ENCODE data around the gene CERS1. TPM values are rescaled to one million over a fixed set of nuclear protein-coding genes. Genes with fewer than 3 reads are reported as not detected.
"Not testable (repeated sequence)": the region's sequence is repeated elsewhere in the genome, so short reads cannot be mapped to it uniquely, and the experiment has no call there.

CERS1 gene
- total RNA-seq, 1 experiment from 2014 or later = 11.4 TPM

DNA sequence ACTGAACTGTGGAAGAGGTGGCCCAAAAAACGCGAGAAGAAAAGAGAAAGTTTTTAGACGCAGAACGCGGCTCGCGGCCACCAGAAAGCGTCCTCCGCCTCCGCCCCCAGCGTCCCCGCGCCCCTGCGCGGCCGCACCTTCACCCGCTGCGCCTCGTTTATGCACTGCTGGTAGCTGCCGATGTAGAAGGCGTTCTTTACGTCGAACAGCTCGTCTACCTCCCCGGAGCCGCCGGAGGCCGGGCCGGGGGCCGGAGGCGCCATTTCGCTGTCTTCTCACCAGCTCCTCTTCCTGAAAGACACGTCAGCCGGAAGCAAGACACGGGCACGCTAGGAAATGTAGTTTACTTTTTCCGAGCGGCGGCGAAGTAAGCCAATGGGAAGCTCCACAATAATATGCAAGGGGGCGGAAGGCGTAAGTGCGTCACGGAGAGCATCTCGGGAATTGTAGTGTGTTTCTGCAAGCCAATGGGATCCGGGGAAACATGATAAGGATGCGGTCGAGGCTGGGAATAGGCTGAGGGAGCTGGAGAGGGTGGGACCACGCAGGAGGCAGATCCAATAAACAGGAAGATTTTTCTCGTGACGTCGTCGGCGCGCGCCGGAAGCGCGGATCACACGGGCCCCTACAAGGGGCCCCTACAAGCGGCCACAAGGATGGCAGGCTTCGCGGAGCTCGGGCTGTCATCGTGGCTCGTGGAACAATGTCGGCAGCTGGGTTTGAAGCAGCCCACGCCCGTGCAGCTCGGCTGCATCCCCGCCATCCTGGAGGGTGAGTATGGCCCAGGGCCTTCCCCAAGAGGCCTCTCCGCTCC, 23.3 kb upstream of the CERS1 start, which contains the start of the genes COPE and DDX49:
Gene COPE (minus strand): TSS at position 302 of the 814 bp plus-strand sequence. CDS start 39 bp downstream, at position 263.
Gene DDX49 (plus strand): TSS at position 630 of the 814 bp plus-strand sequence. CDS start 27 bp downstream, at position 657.
- BruUV-seq (replicated peaks) = no TSS peak
- TF ChIP-seq, protein P1, sequence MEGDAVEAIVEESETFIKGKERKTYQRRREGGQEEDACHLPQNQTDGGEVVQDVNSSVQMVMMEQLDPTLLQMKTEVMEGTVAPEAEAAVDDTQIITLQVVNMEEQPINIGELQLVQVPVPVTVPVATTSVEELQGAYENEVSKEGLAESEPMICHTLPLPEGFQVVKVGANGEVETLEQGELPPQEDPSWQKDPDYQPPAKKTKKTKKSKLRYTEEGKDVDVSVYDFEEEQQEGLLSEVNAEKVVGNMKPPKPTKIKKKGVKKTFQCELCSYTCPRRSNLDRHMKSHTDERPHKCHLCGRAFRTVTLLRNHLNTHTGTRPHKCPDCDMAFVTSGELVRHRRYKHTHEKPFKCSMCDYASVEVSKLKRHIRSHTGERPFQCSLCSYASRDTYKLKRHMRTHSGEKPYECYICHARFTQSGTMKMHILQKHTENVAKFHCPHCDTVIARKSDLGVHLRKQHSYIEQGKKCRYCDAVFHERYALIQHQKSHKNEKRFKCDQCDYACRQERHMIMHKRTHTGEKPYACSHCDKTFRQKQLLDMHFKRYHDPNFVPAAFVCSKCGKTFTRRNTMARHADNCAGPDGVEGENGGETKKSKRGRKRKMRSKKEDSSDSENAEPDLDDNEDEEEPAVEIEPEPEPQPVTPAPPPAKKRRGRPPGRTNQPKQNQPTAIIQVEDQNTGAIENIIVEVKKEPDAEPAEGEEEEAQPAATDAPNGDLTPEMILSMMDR (conservative IDR thresholded peaks at IDR 0.05; ENCODE audit: low read depth, low read length) = no peak
- no peak for TF ChIP-seq EZH2 (IDR thresholded peaks at IDR 0.05; ENCODE audit: borderline replicate concordance, low read depth, low read length, poor library complexity, severe bottlenecking)
- H3K27me3 ChIP-seq (replicated peaks; ENCODE audit: insufficient read depth, low read depth, low read length, poor library complexity) = no peaks in the 10 kb centered on the region
- peak within 1 kb of the TSS; percentile 77 for H3K4me3 ChIP-seq (ENCODE audit: low read depth, low read length, poor library complexity, severe bottlenecking)
- H3K4me1 ChIP-seq (ENCODE audit: insufficient read depth, low read length, poor library complexity, severe bottlenecking) = peaks cover 6% of the 10 kb centered on the region
- POLR2A ChIA-PET (ENCODE audit: low non-redundant PET) = interaction anchor here (0.7 kb wide), 2 partner anchors 457 to 1843 kb away, joined by 3 to 4 read pairs; no protein-coding TSS in a partner anchor
- peak within 1 kb of the TSS; percentile 89 for H3K27ac ChIP-seq (ENCODE audit: low read depth, low read length, poor library complexity, severe bottlenecking)
- H3K9me3 ChIP-seq (ENCODE audit: low read depth, low read length, poor library complexity, severe bottlenecking) = no peaks in the 10 kb centered on the region
- peak; percentile 100 for DNase-seq (ENCODE audit: low spot score)
- CTCF ChIA-PET = interaction anchor here (1.2 to 1.3 kb wide), 2 partner anchors 23 to 68 kb away, joined by 3 to 8 read pairs; partner anchors contain the start of gene CERS1
- intact Hi-C loops (cut with micrococcal nuclease; ENCODE audit: unreplicated experiment) = loop anchor here (2.0 to 10.0 kb wide), 3 partner anchors 68 to 454 kb away; no protein-coding TSS in a partner anchor
- H3K36me3 ChIP-seq (ENCODE audit: insufficient read depth, low read length, poor library complexity, severe bottlenecking) = peaks cover 29% of the 10 kb centered on the region

DNA sequence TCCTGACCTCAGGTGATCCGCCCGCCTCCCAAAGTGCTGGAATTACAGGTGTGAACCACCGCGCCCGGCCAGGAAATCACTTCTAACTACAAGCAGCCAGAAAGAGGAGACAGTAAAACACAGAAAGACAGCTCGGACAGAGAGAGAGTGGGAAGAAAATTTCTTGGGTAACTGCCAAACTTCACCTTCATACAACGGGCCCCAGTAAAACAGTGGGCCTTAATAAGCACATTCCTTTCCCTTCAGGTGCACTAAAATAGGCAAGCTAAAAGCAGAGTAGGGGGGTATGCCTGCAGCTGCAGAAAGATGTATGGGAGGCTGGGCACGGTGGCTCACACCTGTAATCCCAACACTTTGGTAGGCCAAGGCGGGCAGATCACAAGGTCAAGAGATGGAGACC, 21.6 kb upstream of the CERS1 start:
- H3K27me3 ChIP-seq (replicated peaks; ENCODE audit: insufficient read depth, low read depth, low read length, poor library complexity); CTCF ChIA-PET; H3K27ac ChIP-seq (ENCODE audit: low read depth, low read length, poor library complexity, severe bottlenecking); H3K4me1 ChIP-seq (ENCODE audit: insufficient read depth, low read length, poor library complexity, severe bottlenecking); DNase-seq (ENCODE audit: low spot score); POLR2A ChIA-PET (ENCODE audit: low non-redundant PET); H3K9me3 ChIP-seq (ENCODE audit: low read depth, low read length, poor library complexity, severe bottlenecking); BruUV-seq (replicated peaks): not testable (repeated sequence)
- H3K36me3 ChIP-seq (ENCODE audit: insufficient read depth, low read length, poor library complexity, severe bottlenecking) = peaks cover 24% of the 10 kb centered on the region
- H3K4me3 ChIP-seq (ENCODE audit: low read depth, low read length, poor library complexity, severe bottlenecking) = peak overlapping the region; percentile 77
- intact Hi-C loops (cut with micrococcal nuclease; ENCODE audit: unreplicated experiment) = loop anchor here (5.0 to 10.0 kb wide), 2 partner anchors 325 to 453 kb away; no protein-coding TSS in a partner anchor

DNA sequence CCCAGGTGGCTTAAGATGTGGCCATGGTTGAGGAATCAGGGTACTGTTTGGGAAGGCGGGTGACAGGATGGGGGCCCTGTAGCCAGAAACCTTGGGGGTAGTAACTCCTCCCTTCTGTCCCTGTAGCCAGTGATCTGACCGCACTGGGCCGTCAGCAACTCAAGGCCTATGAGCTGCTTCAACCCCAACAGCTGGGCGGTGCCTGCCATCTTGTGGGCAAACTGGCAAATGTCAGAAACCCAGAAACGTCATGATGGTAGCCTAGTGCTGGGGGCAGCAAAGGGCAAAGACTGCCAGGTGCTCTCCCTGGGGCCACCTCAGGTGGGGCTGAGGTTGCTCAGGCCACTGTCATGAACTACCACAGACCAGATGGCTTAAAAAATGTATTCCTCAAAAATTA, 19.7 kb upstream of the CERS1 start:
- no peaks in the 10 kb centered on the region for H3K9me3 ChIP-seq (ENCODE audit: low read depth, low read length, poor library complexity, severe bottlenecking)
- intact Hi-C loops (cut with micrococcal nuclease; ENCODE audit: unreplicated experiment) = loop anchor here (5.0 to 10.0 kb wide), 2 partner anchors 323 to 451 kb away; no protein-coding TSS in a partner anchor
- no peaks in the 10 kb centered on the region for H3K27me3 ChIP-seq (replicated peaks; ENCODE audit: insufficient read depth, low read depth, low read length, poor library complexity)
- peaks cover 18% of the 10 kb centered on the region for H3K36me3 ChIP-seq (ENCODE audit: insufficient read depth, low read length, poor library complexity, severe bottlenecking)
- no peak for TF ChIP-seq EZH2 (IDR thresholded peaks at IDR 0.05; ENCODE audit: borderline replicate concordance, low read depth, low read length, poor library complexity, severe bottlenecking)
- TF ChIP-seq, protein P1 (conservative IDR thresholded peaks at IDR 0.05; ENCODE audit: low read depth, low read length) = peak; percentile 58
- CTCF ChIA-PET = no interaction called here
- peaks cover 6% of the 10 kb centered on the region for H3K4me1 ChIP-seq (ENCODE audit: insufficient read depth, low read length, poor library complexity, severe bottlenecking)
- BruUV-seq (replicated peaks) = no TSS peak
- POLR2A ChIA-PET (ENCODE audit: low non-redundant PET) = no interaction called here
- H3K27ac ChIP-seq (ENCODE audit: low read depth, low read length, poor library complexity, severe bottlenecking) = no peak overlapping the region
- DNase-seq (ENCODE audit: low spot score) = peak; percentile 68
- no peak overlapping the region for H3K4me3 ChIP-seq (ENCODE audit: low read depth, low read length, poor library complexity, severe bottlenecking)
